Measurements from ENCODE around the gene OR6C2. TPM values are rescaled to one million over a fixed set of nuclear protein-coding genes. Genes with fewer than 3 reads are reported as not detected.

OR6C2 gene
- total and polyA plus RNA-seq, 2 donors (not counting 1 experiment from before 2014, with no cell fraction given): not detected

GRCh38 chr12:55416961-55417360, 26.9 kb upstream of the OR6C2 start:
- Histone ChIP-seq H3K4me2 (ENCODE audit: extremely low read depth, insufficient read depth, low read length) (no peak overlapping the region), H3K4me1 (ENCODE audit: control insufficient read depth, extremely low read depth, insufficient read depth, low read length) (no peaks in the 10 kb centered on the region), H3K4me3 (replicated peaks in 1 of 4; ENCODE audit: control extremely low read depth in 1 of 4, insufficient read depth in 1 of 4, low read depth in 3 of 4, low read length in 4 of 4) (no peak overlapping the region), H3K79me2 (ENCODE audit: control insufficient read depth, insufficient read depth, low read length) (no peaks in the 10 kb centered on the region), H3K27ac (ENCODE audit: insufficient read depth, low read length) (no peak overlapping the region), H4K20me1 (ENCODE audit: control insufficient read depth, extremely low read depth, insufficient read depth, low read length) (no peaks in the 10 kb centered on the region), H3K9ac (ENCODE audit: insufficient read depth, low read length) (no peak overlapping the region), H3K9me3 (ENCODE audit: control insufficient read depth, insufficient read depth, low read depth, low read length) (no peaks in the 10 kb centered on the region), H3K27me3 (ENCODE audit: control insufficient read depth, insufficient read depth, low read length) (no peaks in the 10 kb centered on the region), H2AFZ (ENCODE audit: low read length) (no peak overlapping the region), H3K36me3 (ENCODE audit: control insufficient read depth, insufficient read depth, low read length) (no peaks in the 10 kb centered on the region)
- no peak for DNase-seq (ENCODE audit: low read depth in 2 of 2)
- TF ChIP-seq CTCF (conservative IDR thresholded peaks at IDR 0.05 in 1 of 2, IDR thresholded peaks at IDR 0.05 in 1 of 2; ENCODE audit: low read depth in 1 of 2, low read length in 2 of 2): no peak
- no peak for TF ChIP-seq EZH2 (IDR thresholded peaks at IDR 0.05; ENCODE audit: low read length, missing control alignments)

GRCh38 chr12:55420307-55420962, 23.4 kb upstream of the OR6C2 start:
- H3K4me3 ChIP-seq (replicated peaks in 1 of 4; ENCODE audit: control extremely low read depth in 1 of 4, insufficient read depth in 1 of 4, low read depth in 3 of 4, low read length in 4 of 4): no peak overlapping the region
- no peaks in the 10 kb centered on the region for H3K9me3 ChIP-seq (ENCODE audit: control insufficient read depth, insufficient read depth, low read depth, low read length)
- TF ChIP-seq CTCF (conservative IDR thresholded peaks at IDR 0.05 in 1 of 2, IDR thresholded peaks at IDR 0.05 in 1 of 2; ENCODE audit: low read depth in 1 of 2, low read length in 2 of 2): no peak
- no peak for TF ChIP-seq EZH2 (IDR thresholded peaks at IDR 0.05; ENCODE audit: low read length, missing control alignments)
- no peak overlapping the region for H3K9ac ChIP-seq (ENCODE audit: insufficient read depth, low read length)
- DNase-seq (ENCODE audit: low read depth in 2 of 2): no peak
- no peak overlapping the region for H2AFZ ChIP-seq (ENCODE audit: low read length)
- no peaks in the 10 kb centered on the region for H3K27me3 ChIP-seq (ENCODE audit: control insufficient read depth, insufficient read depth, low read length)
- no peaks in the 10 kb centered on the region for H3K79me2 ChIP-seq (ENCODE audit: control insufficient read depth, insufficient read depth, low read length)
- H3K36me3 ChIP-seq (ENCODE audit: control insufficient read depth, insufficient read depth, low read length): no peaks in the 10 kb centered on the region
- H3K4me2 ChIP-seq (ENCODE audit: extremely low read depth, insufficient read depth, low read length): no peak overlapping the region
- H4K20me1 ChIP-seq (ENCODE audit: control insufficient read depth, extremely low read depth, insufficient read depth, low read length): no peaks in the 10 kb centered on the region
- no peak overlapping the region for H3K27ac ChIP-seq (ENCODE audit: insufficient read depth, low read length)
- H3K4me1 ChIP-seq (ENCODE audit: control insufficient read depth, extremely low read depth, insufficient read depth, low read length): no peaks in the 10 kb centered on the region

GRCh38 chr12:55425954-55426353, 17.9 kb upstream of the OR6C2 start, which contains the start of gene OR6C76:
Gene OR6C76, plus strand, starts transcription at chr12:55426254. Its CDS starts 0 bp downstream, at chr12:55426254.
- DNase-seq (ENCODE audit: low read depth in 2 of 2): no peak
- Histone ChIP-seq H3K79me2 (ENCODE audit: control insufficient read depth, insufficient read depth, low read length) (no peaks in the 10 kb centered on the region), H3K27ac (ENCODE audit: insufficient read depth, low read length) (no peak within 1 kb of the TSS), H3K36me3 (ENCODE audit: control insufficient read depth, insufficient read depth, low read length) (no peaks in the 10 kb centered on the region), H3K27me3 (ENCODE audit: control insufficient read depth, insufficient read depth, low read length) (no peaks in the 10 kb centered on the region), H3K4me2 (ENCODE audit: extremely low read depth, insufficient read depth, low read length) (no peak within 1 kb of the TSS), H4K20me1 (ENCODE audit: control insufficient read depth, extremely low read depth, insufficient read depth, low read length) (no peaks in the 10 kb centered on the region), H2AFZ (ENCODE audit: low read length) (no peak within 1 kb of the TSS), H3K4me1 (ENCODE audit: control insufficient read depth, extremely low read depth, insufficient read depth, low read length) (no peaks in the 10 kb centered on the region), H3K9me3 (ENCODE audit: control insufficient read depth, insufficient read depth, low read depth, low read length) (no peaks in the 10 kb centered on the region), H3K9ac (ENCODE audit: insufficient read depth, low read length) (no peak within 1 kb of the TSS), H3K4me3 (replicated peaks in 1 of 4; ENCODE audit: control extremely low read depth in 1 of 4, insufficient read depth in 1 of 4, low read depth in 3 of 4, low read length in 4 of 4) (no peak within 1 kb of the TSS)
- TF ChIP-seq CTCF (conservative IDR thresholded peaks at IDR 0.05 in 1 of 2, IDR thresholded peaks at IDR 0.05 in 1 of 2; ENCODE audit: low read depth in 1 of 2, low read length in 2 of 2): no peak
